NT2/D1 (cell line): ENCODE measurements around the gene COX6A1.
"Not testable (repeated sequence)": the region's sequence is repeated elsewhere in the genome, so short reads cannot be mapped to it uniquely, and the experiment has no call there.

Source experiments
- DNase-seq: peaks from one replicate; pipeline ENCODE4 v3.0.0-alpha.2; 2011; ENCODE audit warnings: low read depth, low spot score
- H3K27me3 ChIP-seq: 2 replicates; pipeline ENCODE4 v1.6.0; 2011; ENCODE audit warnings: mild to moderate bottlenecking; ENCODE audit not compliant: insufficient read length, insufficient read depth
- H3K36me3 ChIP-seq: 2 replicates; pipeline ENCODE4 v1.6.1; 2011; ENCODE audit warnings: mild to moderate bottlenecking, low read length, mixed read lengths; ENCODE audit not compliant: insufficient read depth, insufficient read length
- H3K4me1 ChIP-seq: 2 replicates; pipeline ENCODE4 v1.5.1; 2011; ENCODE audit not compliant: insufficient read depth, insufficient read length
- H3K4me3 ChIP-seq: 2 replicates; pipeline ENCODE4 v1.5.1; 2011; ENCODE audit warnings: low read depth; ENCODE audit not compliant: insufficient read length
- H3K9ac ChIP-seq: 2 replicates; pipeline ENCODE4 v1.6.0; 2011; ENCODE audit warnings: low read depth; ENCODE audit not compliant: insufficient read length
- H3K9me3 ChIP-seq: 2 replicates; pipeline ENCODE4 v1.5.1; 2011; ENCODE audit warnings: mild to moderate bottlenecking, low read length; ENCODE audit not compliant: insufficient read depth
- SUZ12 ChIP-seq: IDR thresholded peaks from 2 replicates; pipeline ENCODE4 v1.6.1; 2011; ENCODE audit not compliant: insufficient read length, insufficient read depth; ENCODE audit errors: extremely low read depth
- YY1 ChIP-seq: IDR thresholded peaks from 2 replicates; pipeline ENCODE4 v1.6.1; 2011; ENCODE audit not compliant: insufficient read length, insufficient read depth
- ZNF274 ChIP-seq: IDR thresholded peaks from 2 replicates; pipeline ENCODE4 v1.6.1; 2011; ENCODE audit warnings: mild to moderate bottlenecking, low read depth, low read length

COX6A1 gene

DNA sequence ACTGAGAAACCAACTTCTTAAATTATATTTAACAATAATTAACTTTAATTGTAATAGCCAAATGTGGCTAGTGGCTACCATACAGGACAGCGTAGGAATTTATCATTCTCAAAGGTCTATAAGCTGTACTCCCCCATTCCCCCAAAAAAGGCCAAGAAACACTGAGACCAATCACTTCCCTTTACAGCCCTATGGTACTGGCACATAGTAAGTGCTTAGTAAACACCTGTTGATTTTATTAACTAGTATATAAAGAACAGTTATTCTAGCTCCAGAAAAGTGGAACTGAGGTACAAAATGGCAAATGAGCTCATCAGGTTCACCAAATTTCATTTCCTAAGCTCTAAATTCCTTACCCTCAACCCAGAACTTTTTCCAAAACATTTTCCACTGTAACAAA lies 37.7 kb downstream of the COX6A1 start:
- DNase-seq: no peak
- Histone ChIP-seq H3K9me3 (no peaks in the 10 kb centered on the region), H3K36me3 (no peaks in the 10 kb centered on the region), H3K27me3 (no peaks in the 10 kb centered on the region), H3K4me3 (no peak overlapping the region), H3K4me1 (no peaks in the 10 kb centered on the region), H3K9ac (no peak overlapping the region)
- TF ChIP-seq YY1 (no peak), SUZ12 (no peak), ZNF274 (no peak)

DNA sequence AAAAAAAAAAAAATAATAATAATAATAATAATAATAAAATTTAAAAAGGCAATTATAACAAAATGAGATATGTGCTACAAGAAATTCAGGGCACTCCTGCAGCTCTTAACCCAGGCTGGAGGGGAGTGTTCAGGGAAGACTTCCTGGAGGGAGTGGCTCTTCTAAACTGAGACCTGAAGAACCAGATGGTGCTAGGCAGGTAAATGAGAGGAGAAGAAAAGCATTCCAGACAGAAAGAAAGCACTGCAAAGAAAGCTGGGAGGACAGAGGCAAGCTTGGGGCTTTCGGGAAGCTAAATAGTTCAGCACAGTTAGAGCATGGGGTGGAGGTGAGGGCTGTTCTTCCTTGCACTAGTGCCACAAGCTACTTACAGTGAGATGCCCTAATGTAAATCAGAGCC lies 41.5 kb downstream of the COX6A1 start:
- peaks cover 2% of the 10 kb centered on the region for H3K36me3 ChIP-seq

DNA sequence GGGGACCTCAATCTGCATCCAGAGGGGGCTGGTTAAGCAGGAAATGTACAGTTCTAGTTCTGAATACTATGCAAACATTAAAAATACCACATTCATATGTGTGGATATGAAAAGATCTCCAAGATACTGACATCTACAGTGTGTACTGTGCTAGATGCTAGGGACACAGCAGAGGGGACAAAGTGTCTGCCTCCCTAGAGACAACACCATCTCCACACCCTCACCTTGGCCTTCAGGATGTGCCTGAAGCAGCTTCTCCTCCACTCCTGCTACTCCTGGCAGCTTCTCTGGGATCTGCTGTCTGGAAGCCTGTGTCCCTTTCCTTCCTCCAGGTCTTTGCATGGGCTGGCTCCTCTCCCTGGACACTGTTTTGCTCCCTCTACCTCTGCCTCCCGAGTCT lies 42.3 kb downstream of the COX6A1 start:
- Histone ChIP-seq H3K36me3 (peaks cover 2% of the 10 kb centered on the region), H3K4me3 (no peak overlapping the region), H3K9me3 (no peaks in the 10 kb centered on the region), H3K27me3 (no peaks in the 10 kb centered on the region), H3K4me1 (no peaks in the 10 kb centered on the region), H3K9ac (peak overlapping the region; percentile 4)
- no peak for DNase-seq
- TF ChIP-seq YY1: no peak
- no peak for TF ChIP-seq ZNF274
- no peak for TF ChIP-seq SUZ12

More for the DNA sequence above, 41.5 kb downstream of the COX6A1 start:
- no peaks in the 10 kb centered on the region for H3K9me3 ChIP-seq
- H3K27me3 ChIP-seq: no peaks in the 10 kb centered on the region
- H3K4me1 ChIP-seq: no peaks in the 10 kb centered on the region
- DNase-seq: no peak
- H3K9ac ChIP-seq: no peak overlapping the region
- H3K4me3 ChIP-seq: no peak overlapping the region
- no peak for TF ChIP-seq ZNF274
- no peak for TF ChIP-seq YY1
- TF ChIP-seq SUZ12: no peak

DNA sequence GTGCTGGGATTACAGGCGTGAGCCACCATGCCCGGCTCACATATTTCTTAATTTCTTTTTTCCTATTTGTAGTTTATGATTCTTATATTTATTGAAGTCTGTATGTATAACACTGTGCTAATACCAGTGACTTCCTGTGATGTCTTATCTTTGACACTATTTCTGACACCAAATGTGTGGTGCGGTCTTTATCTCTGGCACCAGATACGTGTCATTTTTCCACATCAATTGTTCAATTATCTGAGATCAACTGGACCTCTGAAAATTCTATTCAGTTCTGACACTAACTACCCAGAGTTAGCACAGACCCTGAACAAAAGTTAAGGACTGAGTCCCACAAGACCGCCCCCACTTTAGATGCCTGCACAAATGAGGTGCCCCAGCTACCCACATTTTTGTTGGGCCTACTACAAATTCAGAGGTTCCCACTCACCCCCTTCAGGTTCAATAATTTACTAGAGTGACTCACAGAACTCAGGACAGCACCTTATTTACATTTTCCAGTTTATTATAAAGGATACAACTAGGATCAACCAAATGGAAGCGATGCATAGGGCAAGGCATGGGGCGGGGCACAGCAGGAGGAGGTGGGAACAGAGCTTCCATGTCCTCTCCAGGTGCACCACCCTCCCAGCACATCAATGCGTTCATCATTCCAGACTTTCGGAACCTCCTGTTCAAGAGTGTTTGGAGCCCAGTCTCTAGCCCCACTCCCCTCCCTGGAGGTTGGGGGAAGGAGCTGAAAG lies 43.3 kb downstream of the COX6A1 start:
- H3K27me3 ChIP-seq: no peaks in the 10 kb centered on the region

DNA sequence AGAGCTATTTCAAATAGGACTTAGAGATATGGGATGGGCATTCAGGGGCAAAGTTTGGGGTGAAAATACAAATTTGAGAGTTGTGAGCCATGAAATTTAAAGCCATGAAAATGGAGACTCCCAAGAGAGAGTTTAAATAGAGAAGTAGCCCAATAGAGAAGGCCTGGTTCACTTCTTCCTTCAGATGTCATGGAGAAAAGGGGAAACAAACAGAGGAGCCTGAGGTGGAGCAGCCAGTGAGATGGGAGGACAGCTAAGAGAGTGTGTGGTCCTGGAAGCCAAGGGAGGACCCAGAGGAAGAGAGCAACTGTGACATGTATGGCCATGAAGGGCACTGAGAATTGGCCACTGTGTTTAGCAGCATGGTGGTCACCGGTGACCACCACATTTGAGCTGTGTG lies 45.7 kb downstream of the COX6A1 start:
- no peaks in the 10 kb centered on the region for H3K4me1 ChIP-seq
- no peak overlapping the region for H3K9ac ChIP-seq
- no peaks in the 10 kb centered on the region for H3K9me3 ChIP-seq
- H3K27me3 ChIP-seq: no peaks in the 10 kb centered on the region
- H3K36me3 ChIP-seq: peaks cover 2% of the 10 kb centered on the region
- TF ChIP-seq ZNF274 (no peak), SUZ12 (no peak), YY1 (no peak)
- no peak overlapping the region for H3K4me3 ChIP-seq
- no peak for DNase-seq

More for the DNA sequence above, 43.3 kb downstream of the COX6A1 start:
- H3K9me3 ChIP-seq: no peaks in the 10 kb centered on the region
- no peak overlapping the region for H3K9ac ChIP-seq
- no peak for DNase-seq
- H3K4me3 ChIP-seq: no peak overlapping the region
- TF ChIP-seq ZNF274: no peak
- TF ChIP-seq SUZ12: no peak
- TF ChIP-seq YY1: no peak
- no peaks in the 10 kb centered on the region for H3K4me1 ChIP-seq
- H3K36me3 ChIP-seq: peaks cover 2% of the 10 kb centered on the region

DNA sequence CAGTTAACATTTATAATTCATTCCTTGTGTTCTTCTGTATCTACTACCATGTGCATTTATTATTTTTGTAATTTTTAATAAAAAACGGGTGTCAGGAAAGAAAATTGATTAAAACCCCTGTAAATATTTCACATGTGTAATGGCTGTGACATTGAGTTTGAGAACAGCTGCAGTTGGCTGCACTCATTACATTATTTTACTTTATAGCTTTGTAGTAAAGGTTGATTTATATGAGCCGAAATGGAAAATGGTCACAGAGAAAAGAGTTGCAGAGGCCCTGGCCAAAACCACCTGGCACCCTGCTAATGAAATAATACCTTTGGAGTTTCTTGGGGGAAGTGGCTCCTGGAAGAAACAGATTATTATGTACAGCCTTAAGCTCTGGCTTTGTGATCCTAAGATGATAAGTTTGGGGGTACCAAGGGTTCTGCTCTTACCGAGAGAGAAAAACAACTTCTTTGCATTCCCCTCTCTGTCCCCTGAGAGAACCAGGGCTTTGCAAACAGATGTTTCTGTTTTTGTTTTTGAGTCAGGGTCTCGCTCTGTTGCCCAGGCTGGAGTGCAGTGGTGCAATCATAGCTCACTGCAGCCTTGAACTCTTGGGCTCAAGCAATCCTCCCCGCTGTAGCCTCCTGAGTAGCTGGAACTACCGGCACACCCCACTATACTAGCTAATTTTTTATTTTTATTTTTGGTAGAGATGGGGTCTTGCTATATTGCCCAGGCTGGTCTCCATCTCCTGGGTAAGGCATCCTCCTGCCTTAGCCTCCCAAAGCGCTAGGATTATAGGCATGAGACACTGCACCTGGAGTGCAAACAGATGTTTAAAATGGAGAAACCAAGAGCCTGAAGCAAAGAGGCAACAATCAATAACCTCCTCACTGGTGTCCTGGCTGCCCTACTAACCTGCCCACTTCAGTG lies 48.3 kb downstream of the COX6A1 start:
- no peak for DNase-seq
- no peaks in the 10 kb centered on the region for H3K27me3 ChIP-seq
- peaks cover 16% of the 10 kb centered on the region for H3K36me3 ChIP-seq
- no peak overlapping the region for H3K4me3 ChIP-seq
- no peak overlapping the region for H3K9ac ChIP-seq
- H3K9me3 ChIP-seq: no peaks in the 10 kb centered on the region
- no peaks in the 10 kb centered on the region for H3K4me1 ChIP-seq
- no peak for TF ChIP-seq SUZ12
- no peak for TF ChIP-seq YY1
- TF ChIP-seq ZNF274: no peak

DNA sequence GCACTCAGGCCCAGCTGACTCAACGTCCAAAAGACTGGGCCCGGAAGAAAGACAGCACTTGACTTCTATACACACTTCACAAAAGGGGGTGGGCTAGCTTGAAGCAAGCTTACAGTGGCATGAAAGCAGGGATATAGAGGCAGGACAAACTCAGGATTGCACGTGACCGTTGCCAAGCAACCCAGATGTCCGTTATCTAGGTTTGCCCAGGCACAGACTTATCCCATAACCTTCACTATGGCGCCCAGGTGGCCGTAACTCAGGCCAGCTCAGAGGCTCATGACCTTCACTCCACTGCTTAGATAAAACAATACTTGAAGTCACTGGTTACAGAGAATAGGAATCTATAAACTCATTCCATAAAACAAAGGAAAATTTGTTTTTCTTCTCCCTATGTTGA lies 49.6 kb downstream of the COX6A1 start:
- not testable (repeated sequence) for H3K4me1 ChIP-seq, H3K4me3 ChIP-seq, DNase-seq, H3K27me3 ChIP-seq, H3K9ac ChIP-seq, H3K9me3 ChIP-seq
- H3K36me3 ChIP-seq: peaks cover 23% of the 10 kb centered on the region
